HG03575 (cell line): ENCODE results near the gene C11orf91.

Experiments used
- ATAC-seq: cut with Tn5 transposase; IDR thresholded peaks from one replicate; pipeline ENCODE4 v1.9.1; 2021; ENCODE audit not compliant: unreplicated experiment, insufficient number of reproducible peaks, low FRiP score; ENCODE audit errors: extremely low read depth

C11orf91 gene

GRCh38 chr11:33699515-33700062 lies 1.0 kb downstream of the C11orf91 start:
- ATAC-seq: no peak

GRCh38 chr11:33698921-33699320 lies 1.7 kb downstream of the C11orf91 start:
- ATAC-seq: no peak

- ATAC-seq: no peak
Measured at GRCh38 chr11:33697997-33698396, 2.6 kb downstream of the C11orf91 start.

- no peak for ATAC-seq
Measured at GRCh38 chr11:33696931-33697638, 3.5 kb downstream of the C11orf91 start.

GRCh38 chr11:33696411-33696810 lies 4.2 kb downstream of the C11orf91 start:
- ATAC-seq: no peak

GRCh38 chr11:33695051-33695566 lies 5.5 kb downstream of the C11orf91 start:
- ATAC-seq: no peak

GRCh38 chr11:33694346-33695050 lies 6.1 kb downstream of the C11orf91 start:
- ATAC-seq: no peak

- no peak for ATAC-seq
Measured at GRCh38 chr11:33692541-33692940, 8.1 kb downstream of the C11orf91 start.

GRCh38 chr11:33692013-33692504 lies 8.6 kb downstream of the C11orf91 start:
- ATAC-seq: no peak

GRCh38 chr11:33691066-33691864 lies 9.4 kb downstream of the C11orf91 start:
- no peak for ATAC-seq

GRCh38 chr11:33690290-33691065 lies 10.1 kb downstream of the C11orf91 start:
- no peak for ATAC-seq

GRCh38 chr11:33689501-33689900 lies 11.1 kb downstream of the C11orf91 start:
- no peak for ATAC-seq

- no peak for ATAC-seq
Measured at GRCh38 chr11:33689085-33689484, 11.5 kb downstream of the C11orf91 start.

- ATAC-seq: no peak
Measured at GRCh38 chr11:33687733-33688479, 12.7 kb downstream of the C11orf91 start.

GRCh38 chr11:33685082-33685481 lies 15.5 kb downstream of the C11orf91 start:
- ATAC-seq: no peak

GRCh38 chr11:33684003-33684706 lies 16.5 kb downstream of the C11orf91 start:
- ATAC-seq: no peak

- ATAC-seq: no peak
Measured at GRCh38 chr11:33682446-33682845, 18.2 kb downstream of the C11orf91 start.
